NB4 (cell line): ENCODE measurements around the gene MARK2.

Source experiments
- DNase-seq: peaks from one replicate; pipeline ENCODE4 v3.0.0; 2010; ENCODE audit warnings: low read depth
- H3K4me3 ChIP-seq: one replicate; pipeline ENCODE4 v1.5.1; 2011; ENCODE audit warnings: mild to moderate bottlenecking, low read depth, low read length, moderate library complexity
- CTCF ChIP-seq: IDR thresholded peaks from one replicate; pipeline ENCODE4 v1.5.1; 2012; ENCODE audit warnings: low read depth, low read length
- MAX ChIP-seq: IDR thresholded peaks from 2 replicates; pipeline ENCODE4 v1.6.1; 2011; ENCODE audit warnings: low read depth, low read length
- MYC ChIP-seq: IDR thresholded peaks from 2 replicates; pipeline ENCODE4 v1.6.1; 2011; ENCODE audit warnings: low read depth, low read length
- POLR2A ChIP-seq: IDR thresholded peaks from 2 replicates; pipeline ENCODE4 v1.6.1; 2011; ENCODE audit warnings: mild to moderate bottlenecking; ENCODE audit not compliant: insufficient read length; ENCODE audit errors: extremely low read depth

The MARK2 gene

GRCh38 chr11:63887386-63887999 lies 48.6 kb downstream of the MARK2 start:
- DNase-seq = peak; percentile 73
- TF ChIP-seq MAX (no peak; the same call in 1 of the 2 replicates), POLR2A (no peak), MYC (no peak; the same call in 1 of the 2 replicates), CTCF (no peak)
- H3K4me3 ChIP-seq = peak overlapping the region; percentile 65

- TF ChIP-seq MAX = peak; percentile 47
- no peak for TF ChIP-seq CTCF
- TF ChIP-seq POLR2A = peak; percentile 17
- TF ChIP-seq MYC = peak; percentile 27
- H3K4me3 ChIP-seq = peak overlapping the region; percentile 65
- peak; percentile 89 for DNase-seq
Observed at GRCh38 chr11:63888170-63889086, 49.5 kb downstream of the MARK2 start.

GRCh38 chr11:63889344-63889743 lies 50.4 kb downstream of the MARK2 start:
- no peak for DNase-seq
- TF ChIP-seq CTCF (no peak), MAX (no peak), POLR2A (no peak), MYC (no peak)
- peak overlapping the region; percentile 65 for H3K4me3 ChIP-seq

GRCh38 chr11:63890368-63890767 lies 51.5 kb downstream of the MARK2 start:
- no peak overlapping the region for H3K4me3 ChIP-seq
- TF ChIP-seq POLR2A = no peak
- TF ChIP-seq MYC = no peak
- TF ChIP-seq CTCF = no peak
- TF ChIP-seq MAX = no peak
- DNase-seq = no peak

GRCh38 chr11:63892228-63892627 lies 53.3 kb downstream of the MARK2 start:
- DNase-seq = peak; percentile 68
- H3K4me3 ChIP-seq = no peak overlapping the region
- TF ChIP-seq POLR2A (no peak), MAX (no peak), MYC (no peak), CTCF (no peak)
